GM03348 (cell line): Measurements from ENCODE around the gene RTP3.
A peak's percentile ranks its signal among the peaks of the same experiment; 100 is the strongest.
"Not testable (repeated sequence)": the region's sequence is repeated elsewhere in the genome, so short reads cannot be mapped to it uniquely, and the experiment has no call there.

Source experiments
- DNase-seq: peaks from one replicate; pipeline ENCODE4 v3.0.0; 2012; ENCODE audit warnings: low spot score

The RTP3 gene

GRCh38 chr3:46519952-46520351 lies 22.2 kb downstream of the RTP3 start:
- no peak for DNase-seq

- DNase-seq: no peak
Measured at GRCh38 chr3:46520531-46520930, 22.8 kb downstream of the RTP3 start.

GRCh38 chr3:46521096-46521495 lies 23.3 kb downstream of the RTP3 start:
- DNase-seq: no peak

- not testable (repeated sequence) for DNase-seq
Measured at GRCh38 chr3:46522201-46522600, 24.4 kb downstream of the RTP3 start.

DNA sequence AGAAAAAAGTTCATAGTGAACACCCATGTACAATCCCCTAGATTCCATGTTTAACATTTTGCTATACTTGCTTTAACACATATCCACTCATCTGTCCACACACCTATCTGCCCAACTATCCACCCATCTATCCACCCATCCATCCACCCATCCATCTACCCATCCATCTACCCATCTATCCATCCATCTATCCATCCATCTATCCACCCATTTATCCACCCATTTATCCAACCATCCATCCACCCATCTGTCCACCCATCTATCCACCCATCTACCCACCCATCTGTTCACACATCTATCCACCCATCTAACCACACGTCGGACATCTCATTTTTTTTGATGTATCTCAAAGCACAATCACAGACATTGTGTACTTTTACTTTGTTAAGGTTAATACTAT lies 25.8 kb downstream of the RTP3 start:
- no peak for DNase-seq

DNA sequence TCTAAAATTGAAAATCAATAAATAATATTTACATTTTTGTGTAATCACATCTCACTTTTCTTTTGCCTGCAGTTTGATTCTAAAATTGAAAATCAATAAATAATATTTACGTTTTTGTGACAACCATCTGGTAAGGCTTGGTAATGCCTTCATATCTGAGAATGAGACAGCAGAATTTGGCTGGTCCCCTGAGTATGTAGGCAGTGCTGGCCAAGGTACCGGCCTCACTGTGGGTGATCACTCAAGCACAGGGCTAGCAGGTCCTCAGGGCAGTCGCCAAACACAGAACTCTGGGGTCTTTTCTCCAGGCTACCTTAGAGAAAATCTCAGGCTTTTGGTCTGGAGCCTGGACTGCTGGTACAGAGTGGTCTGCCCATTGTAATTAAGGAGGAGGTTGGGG lies 26.2 kb downstream of the RTP3 start:
- DNase-seq: no peak

DNA sequence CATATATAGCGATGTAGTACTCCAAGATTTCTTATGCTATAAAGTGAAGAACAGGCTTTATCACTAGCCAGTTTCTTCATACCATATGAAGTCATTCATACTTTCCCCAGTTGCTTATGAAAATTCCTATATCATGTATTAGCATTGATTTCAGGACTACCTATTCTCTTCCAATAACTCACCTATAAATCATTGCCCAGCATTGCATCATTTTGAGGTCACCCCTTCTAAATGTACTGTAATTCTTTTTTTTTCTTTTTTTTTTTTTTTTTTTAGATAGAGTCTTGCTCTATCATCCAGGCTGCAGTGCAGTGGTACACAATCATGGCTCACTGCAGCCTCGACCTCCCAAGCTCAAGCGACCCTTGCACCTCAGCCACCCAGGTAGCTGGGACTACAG lies 27.1 kb downstream of the RTP3 start:
- DNase-seq: no peak

GRCh38 chr3:46527239-46527638 lies 29.5 kb downstream of the RTP3 start:
- no peak for DNase-seq

- no peak for DNase-seq
Measured at GRCh38 chr3:46533091-46533490, 35.3 kb downstream of the RTP3 start.

DNA sequence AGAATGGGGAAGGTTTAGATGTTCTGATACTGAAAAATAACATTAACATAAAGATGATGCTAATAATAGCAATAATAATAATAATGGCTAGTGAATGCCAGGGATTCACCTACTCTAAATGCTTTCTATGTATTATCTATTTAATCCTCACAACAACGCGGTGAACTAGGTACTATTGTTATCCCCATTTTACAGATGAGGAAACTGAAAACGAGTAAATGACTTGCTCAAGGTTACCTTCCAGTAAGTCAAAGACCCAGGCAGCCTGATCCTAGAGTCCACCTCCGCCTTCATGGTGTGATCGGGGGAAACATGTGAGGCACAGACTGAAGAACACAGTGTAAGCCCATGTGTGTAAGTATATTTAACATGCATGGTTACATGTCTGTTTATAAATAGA lies 38.0 kb downstream of the RTP3 start:
- no peak for DNase-seq

- no peak for DNase-seq
Measured at GRCh38 chr3:46536758-46537157, 39.0 kb downstream of the RTP3 start.

GRCh38 chr3:46537316-46537715 lies 39.5 kb downstream of the RTP3 start:
- DNase-seq: no peak

DNA sequence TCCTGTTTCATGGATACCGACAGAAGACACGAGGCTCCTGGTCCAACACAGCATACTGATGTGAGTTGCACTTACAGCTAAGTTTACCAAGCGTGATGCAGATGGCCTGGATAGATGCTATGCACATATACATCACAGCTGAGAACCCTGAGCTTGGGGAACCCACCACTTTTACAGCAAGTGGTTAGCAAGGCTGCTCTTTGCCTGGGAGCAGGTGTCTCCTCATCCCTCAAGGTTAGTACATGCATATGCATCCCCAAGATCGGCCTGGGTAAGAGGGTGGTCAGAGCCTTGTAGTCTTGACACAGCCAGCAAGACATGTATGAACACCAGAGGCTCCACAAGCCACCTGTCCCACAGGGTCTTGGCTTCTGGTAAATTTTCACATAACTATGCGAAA lies 40.0 kb downstream of the RTP3 start:
- no peak for DNase-seq

- not testable (repeated sequence) for DNase-seq
Measured at GRCh38 chr3:46538425-46538802, 40.6 kb downstream of the RTP3 start.

DNA sequence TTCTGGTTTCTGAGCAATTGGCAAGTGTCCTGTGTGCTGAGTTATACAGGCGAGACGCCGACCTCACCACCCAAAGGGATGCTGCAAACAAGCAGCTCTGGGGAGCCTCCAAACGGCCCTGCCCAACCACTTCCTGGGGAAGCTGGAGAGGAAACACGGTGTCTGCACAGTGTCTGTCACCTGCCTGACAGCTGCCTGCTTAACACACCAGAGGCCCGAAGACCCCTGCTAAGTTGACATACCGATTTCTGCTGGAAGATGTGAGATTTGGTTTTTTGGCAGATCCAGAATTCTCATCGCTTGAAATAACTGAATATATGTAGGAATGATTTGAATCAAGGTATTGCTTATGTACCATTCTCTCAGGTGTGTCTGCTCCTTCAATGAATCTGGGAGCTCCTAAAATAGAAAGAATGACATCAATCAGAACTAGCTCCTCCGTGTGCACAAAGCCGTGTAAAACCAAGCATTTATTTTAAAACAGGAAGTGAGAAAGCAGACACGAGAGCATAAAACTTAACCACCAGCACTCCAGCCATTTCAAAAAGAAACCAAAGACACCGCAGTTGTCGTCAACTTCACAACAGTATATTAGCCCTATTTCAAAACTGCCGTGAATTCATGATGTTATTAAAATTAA lies 41.1 kb downstream of the RTP3 start:
- peak; percentile 78 for DNase-seq

- DNase-seq: no peak
Measured at GRCh38 chr3:46539443-46540005, 41.7 kb downstream of the RTP3 start.

GRCh38 chr3:46540550-46540949 lies 42.8 kb downstream of the RTP3 start:
- DNase-seq: no peak

GRCh38 chr3:46541835-46542234 lies 44.1 kb downstream of the RTP3 start:
- no peak for DNase-seq

GRCh38 chr3:46542344-46542743 lies 44.6 kb downstream of the RTP3 start:
- no peak for DNase-seq

- no peak for DNase-seq
Measured at GRCh38 chr3:46542801-46543201, 45.0 kb downstream of the RTP3 start.

DNA sequence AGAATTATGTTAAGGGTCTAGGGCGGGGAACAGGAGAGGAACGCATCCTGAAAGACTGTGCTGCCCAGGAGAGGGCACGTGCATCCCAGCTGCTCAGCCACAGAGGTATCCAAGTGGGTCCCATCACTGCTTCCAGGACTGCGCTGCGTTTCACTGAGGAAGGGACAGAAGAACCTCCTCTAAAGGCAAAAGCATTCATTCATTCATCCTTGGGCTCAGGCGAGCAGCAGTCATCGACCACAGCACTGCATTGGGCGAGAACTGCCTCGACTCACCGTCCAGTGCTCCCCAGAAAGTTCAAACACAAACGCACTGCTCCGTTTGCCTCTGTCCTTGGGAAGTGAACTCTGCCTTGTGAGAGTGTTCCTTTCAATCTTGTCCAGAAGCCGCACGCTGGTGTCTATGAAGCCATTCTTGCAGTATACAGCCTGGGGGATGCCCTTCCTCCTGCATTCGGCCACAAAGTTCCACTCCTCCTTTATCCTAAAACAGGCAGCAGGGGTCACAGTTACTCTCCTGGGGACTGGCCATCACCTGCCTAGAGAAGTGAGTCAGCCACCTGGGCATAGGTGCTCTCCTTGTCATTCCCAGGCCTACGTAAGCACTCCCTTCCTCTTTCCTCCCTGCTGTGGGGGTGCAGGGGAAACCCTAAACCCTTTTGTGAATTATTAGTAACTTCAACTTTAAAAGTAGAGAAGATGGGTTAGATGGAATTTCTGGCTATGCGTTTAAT lies 47.2 kb downstream of the RTP3 start:
- DNase-seq: no peak

DNA sequence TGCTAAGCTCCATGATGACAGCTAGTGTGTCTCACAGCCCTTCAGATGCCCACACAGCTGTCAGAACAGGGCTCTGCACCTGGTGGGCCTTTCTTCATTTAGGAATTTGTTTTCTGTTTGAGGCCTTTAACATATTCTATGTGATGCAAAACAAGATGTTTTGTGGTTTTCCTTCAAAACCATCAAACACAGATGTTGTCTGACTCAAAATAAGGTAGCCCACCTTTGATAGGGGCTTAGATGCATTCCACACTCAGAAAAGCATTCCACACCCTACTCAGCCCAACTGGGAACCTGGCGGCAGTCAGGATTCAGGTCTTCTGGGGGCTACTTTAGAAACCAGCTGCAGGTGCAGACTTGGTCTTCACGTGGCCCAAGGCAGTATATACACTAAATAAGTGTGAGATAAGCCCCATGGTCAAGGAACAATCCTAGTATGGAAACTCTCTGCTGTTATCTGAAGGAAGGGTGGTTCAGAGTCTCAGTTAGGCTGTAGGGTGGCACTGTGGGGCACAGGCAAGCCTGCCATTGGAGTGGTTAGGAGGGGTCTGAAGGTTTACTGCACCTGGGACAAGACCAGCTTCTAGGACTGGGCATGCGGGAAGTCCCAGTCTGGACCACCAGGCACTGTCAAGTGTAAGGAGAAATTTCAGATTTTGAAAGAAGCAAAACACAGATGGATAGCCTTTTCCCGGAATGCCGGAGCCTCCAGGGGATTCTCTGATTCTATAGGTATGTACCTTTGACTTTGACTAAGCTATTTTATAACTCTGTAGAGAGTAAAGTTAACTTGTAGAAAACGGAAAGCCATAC lies 48.2 kb downstream of the RTP3 start:
- DNase-seq: no peak

DNA sequence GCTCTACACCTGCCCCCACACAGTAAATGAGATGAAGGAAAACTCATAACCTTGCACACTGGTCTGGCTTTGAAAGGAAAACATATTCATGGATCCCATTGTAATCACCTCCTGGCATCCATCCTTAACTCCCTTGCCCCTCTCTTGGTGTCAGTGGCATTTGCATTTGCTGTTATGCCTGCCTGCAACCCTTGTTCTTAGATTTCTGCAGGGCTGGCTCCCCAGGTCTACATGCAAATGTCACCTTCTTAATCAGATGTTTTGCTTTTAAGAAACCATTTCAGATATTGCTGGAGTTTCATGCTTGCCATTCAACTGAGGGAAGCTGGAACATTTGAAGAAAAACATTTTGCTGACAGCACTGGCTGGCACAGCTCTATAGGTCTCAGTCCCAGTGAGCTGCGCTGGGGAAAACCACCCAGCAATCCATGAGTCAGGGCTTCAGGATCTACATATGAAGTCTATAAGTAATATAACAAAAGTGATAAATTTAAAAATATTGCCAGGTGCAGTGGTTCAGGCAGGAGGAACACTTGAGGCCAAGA lies 49.2 kb downstream of the RTP3 start:
- DNase-seq: no peak
